ENCODE measurements around the gene MEGF11.

- TF ChIP-seq CTCF (conservative IDR thresholded peaks at IDR 0.05; ENCODE audit: low read length) = no peak
- TF ChIP-seq EZH2phosphoT487 (IDR thresholded peaks at IDR 0.05; ENCODE audit: borderline replicate concordance, low read depth, low read length) = no peak
These were observed 11.4 kb upstream of the MEGF11 start for GRCh38 chr15:66264859-66265513.
